ENCODE measurements around the gene CISTR.
A peak's percentile ranks its signal among the peaks of the same experiment; 100 is the strongest.

The CISTR gene

DNA sequence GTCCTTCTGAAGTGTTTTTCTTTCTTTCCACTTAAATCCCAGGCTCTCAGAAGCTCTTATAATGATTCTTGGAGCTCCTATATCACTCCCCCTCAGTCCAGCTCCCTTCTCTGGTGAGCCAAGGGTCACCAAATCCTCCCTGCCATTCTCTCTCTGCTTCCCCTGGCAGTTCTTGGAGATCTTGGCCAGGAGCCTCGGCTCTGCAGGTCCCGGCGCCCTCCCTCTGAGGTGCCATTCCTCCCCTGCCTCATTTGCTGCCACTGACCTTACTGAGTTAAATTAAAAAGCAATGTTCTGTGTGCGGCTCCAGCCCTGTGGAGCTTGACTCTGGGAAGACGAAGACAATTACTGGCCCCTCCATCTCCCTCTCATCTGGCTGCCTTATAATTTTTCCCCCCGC, 7.0 kb downstream of the CISTR start:
- DNase-seq (ENCODE audit: extremely low read depth in 1 of 2, low read depth in 1 of 2) = no peak

DNA sequence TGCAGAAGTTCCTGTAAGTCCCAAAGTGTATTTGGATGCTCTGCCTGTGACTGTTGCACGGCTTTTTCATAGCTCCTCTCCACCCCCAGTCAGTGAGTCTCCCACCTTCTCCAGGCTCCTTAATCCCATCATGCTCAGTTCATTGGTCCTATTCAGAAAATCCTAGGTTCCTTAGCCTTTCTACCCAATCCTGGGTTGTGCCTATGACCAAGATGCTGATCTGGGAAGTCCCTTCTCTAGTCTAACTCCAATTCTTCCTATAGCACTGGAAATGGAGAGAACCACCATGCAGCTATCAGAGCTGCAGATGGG, 7.7 kb downstream of the CISTR start:
- no peak for DNase-seq (ENCODE audit: extremely low read depth in 1 of 2, low read depth in 1 of 2)

GRCh38 chr12:53743266-53744129, 8.3 kb downstream of the CISTR start:
- no peak for DNase-seq (ENCODE audit: extremely low read depth in 1 of 2, low read depth in 1 of 2)

DNA sequence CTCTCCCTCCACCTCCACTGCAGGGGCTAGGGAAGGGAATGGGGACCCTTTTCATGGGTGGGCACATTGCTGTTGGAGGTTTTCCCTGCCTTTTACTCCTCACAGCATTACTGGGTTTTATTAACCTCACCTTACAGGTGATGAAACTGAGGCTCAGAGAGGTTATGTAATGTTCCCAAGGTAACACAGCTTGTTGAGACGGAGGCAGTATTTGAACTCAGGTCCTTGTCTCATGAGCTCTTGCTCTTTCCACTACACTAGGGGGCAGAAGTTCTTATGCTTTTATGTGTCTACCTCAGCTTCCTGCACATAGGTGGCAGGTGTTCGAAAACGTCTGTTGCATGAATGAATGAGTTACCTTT, 11.7 kb downstream of the CISTR start:
- DNase-seq (ENCODE audit: extremely low read depth in 1 of 2, low read depth in 1 of 2) = no peak

- no peak for DNase-seq (ENCODE audit: extremely low read depth in 1 of 2, low read depth in 1 of 2)
Observed at GRCh38 chr12:53739214-53740129, 12.3 kb downstream of the CISTR start.

DNA sequence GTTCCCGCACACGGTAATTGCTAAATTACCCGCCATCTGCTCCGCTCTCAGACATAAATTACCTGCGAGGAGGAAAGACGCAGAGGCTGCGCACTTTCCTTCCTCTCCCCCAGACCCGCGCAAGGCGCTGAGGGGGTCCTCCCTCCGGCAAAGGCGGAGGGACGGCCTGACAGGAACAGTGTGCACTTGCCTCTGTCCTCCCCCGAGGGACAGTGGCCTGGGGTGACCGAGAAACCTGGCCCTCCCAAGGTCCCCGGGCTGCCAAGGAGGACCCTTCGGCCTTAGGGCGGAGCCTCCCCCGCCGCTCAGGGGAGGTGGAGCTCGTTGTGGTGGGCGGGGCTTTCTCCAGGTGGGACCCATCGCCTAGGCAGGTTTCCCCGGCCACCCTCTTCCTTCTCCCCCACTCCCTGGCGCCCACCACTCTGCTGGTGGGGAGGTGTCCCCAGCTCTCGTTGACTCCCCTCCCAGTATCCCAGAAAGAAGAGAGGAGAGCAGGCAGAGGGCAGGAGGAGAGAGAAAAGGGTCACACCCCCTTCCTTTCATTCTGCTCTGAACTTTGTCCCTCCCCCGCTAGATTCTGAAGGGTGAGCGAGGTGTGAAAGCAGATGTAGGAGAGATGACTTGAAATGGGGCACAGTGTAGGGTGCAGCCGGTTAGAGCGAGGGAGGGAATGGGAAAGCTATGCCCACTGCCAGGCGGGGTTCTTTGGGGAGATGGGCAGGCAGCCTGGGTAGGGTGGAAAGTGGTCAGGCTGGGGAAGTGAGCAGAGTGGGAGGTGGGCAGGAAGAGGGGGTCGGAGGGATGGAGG, 13.2 kb downstream of the CISTR start:
- DNase-seq (ENCODE audit: extremely low read depth in 1 of 2, low read depth in 1 of 2) = no peak

DNA sequence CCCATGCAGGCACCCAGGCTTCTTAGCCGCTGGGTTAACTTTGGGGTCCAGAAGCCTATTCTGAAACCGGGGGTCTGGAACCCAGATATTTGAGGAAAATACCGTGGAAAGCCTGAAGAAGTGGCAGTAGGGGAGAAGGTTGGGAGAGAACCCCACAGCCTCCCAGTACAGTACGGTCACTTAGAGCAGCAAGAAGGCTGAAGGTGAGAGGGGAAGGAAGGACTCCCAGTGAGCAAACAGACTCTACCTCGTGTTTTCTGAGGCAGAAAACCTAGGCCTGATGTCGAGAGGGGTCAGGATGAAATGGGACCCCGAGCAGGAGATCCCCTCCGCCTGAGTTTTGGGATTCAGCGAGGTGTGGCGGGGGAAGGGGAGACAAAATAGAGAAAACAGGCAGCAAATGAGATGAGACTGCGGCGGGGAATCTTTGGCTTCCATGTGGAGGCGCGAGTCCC, 13.8 kb downstream of the CISTR start:
- DNase-seq (ENCODE audit: extremely low read depth in 1 of 2, low read depth in 1 of 2) = no peak

DNA sequence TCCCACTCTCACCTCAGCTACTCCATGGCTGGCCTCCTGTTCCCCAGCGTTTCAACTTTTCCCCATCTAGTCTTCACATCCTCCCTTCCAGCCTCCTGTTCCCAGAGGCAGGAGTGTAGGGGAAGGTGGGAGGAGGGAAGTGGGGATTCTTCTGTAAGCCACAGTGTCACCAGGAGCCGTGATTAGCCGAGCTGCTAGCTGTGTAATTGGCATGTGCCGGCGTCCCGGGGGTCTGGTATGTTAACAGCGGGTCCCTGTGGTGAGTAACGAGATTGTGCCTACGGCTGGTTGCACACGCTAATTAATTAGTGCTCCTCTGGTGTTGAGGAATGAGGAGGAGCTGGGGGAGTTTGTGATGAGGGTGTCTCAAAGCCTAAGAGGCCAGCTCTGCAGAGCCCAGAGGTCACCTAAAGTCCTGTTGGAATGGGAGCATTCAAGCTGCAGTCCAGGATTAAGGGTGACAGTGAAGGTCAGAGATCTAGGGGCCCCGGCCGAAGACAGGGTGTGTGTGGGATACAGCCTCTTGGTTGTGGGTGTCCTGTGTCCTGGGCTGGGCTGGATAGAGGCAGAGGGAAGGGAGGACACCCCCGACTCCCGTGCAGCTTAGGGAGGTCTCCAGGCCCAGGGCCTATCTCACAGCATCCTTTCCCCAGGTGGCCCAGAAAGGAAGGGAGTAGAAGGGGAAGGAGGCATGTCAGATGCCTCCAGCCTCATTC, 14.5 kb downstream of the CISTR start:
- no peak for DNase-seq (ENCODE audit: extremely low read depth in 1 of 2, low read depth in 1 of 2)

DNA sequence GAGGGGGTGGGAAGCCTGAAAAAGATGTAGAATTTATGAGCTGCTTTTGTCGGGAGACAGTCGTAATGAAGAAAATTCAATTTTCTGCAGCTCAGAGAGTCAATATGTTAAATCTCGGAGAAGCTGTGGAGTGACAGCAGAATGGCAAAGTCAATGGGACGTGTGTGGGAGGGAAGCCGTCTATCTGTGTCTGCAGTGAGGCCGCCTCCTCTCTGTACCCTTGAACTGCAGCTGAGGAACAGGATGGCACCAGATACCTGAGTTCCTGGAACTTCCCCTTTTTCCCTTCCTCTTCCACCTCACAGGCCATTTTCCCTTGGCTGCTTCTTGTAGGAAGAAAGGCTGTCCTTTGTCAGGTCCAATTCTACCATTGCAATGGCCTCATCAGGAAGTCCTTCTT, 15.2 kb downstream of the CISTR start:
- DNase-seq (ENCODE audit: extremely low read depth in 1 of 2, low read depth in 1 of 2) = no peak

GRCh38 chr12:53735556-53735955, 16.2 kb downstream of the CISTR start:
- no peak for DNase-seq (ENCODE audit: extremely low read depth in 1 of 2, low read depth in 1 of 2)

- DNase-seq (ENCODE audit: extremely low read depth in 1 of 2, low read depth in 1 of 2) = no peak
Observed at GRCh38 chr12:53734425-53734824, 17.4 kb downstream of the CISTR start.

- no peak for DNase-seq (ENCODE audit: extremely low read depth in 1 of 2, low read depth in 1 of 2)
Observed at GRCh38 chr12:53733807-53734200, 18.0 kb downstream of the CISTR start.

GRCh38 chr12:53733051-53733806, 18.6 kb downstream of the CISTR start:
- DNase-seq (ENCODE audit: extremely low read depth in 1 of 2, low read depth in 1 of 2) = no peak

DNA sequence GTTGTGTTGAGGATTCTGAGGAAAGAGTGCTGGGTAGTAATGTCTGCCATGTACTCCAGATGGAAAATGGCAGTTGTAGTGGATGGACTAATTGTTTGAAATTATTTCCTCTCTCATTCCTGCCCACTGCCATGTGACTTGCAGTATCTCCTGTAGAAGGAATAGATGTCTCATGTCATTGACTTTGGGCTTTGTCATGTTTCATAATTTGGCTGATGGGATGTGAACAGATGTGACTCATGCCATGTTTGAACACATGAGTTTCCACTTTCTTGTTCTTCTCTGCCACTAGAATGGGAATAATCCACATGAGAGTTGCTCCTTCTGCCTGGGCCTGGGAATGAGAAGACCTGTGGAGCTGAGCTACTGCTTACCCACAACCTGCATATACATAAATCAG, 22.1 kb downstream of the CISTR start:
- no peak for DNase-seq (ENCODE audit: extremely low read depth in 1 of 2, low read depth in 1 of 2)

DNA sequence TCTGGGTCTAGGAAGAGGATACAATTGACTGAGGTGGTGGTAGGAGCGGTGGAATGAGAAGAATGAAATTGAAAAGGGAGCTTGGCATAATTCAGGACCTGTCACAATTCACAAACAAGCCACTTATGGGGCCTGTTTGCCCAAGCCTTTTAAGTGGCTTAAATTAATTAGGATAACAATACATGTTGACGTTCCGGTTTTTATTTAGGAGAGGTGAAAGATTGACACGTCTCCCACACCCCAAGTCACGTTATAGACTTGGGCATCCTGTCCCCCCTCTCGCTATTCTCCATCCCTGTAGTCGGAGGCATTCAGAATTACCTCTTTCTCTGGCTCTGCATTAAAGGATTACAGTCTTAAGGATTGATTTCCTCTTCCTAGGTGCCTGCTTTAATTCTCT, 23.6 kb downstream of the CISTR start:
- no peak for DNase-seq (ENCODE audit: extremely low read depth in 1 of 2, low read depth in 1 of 2)

DNA sequence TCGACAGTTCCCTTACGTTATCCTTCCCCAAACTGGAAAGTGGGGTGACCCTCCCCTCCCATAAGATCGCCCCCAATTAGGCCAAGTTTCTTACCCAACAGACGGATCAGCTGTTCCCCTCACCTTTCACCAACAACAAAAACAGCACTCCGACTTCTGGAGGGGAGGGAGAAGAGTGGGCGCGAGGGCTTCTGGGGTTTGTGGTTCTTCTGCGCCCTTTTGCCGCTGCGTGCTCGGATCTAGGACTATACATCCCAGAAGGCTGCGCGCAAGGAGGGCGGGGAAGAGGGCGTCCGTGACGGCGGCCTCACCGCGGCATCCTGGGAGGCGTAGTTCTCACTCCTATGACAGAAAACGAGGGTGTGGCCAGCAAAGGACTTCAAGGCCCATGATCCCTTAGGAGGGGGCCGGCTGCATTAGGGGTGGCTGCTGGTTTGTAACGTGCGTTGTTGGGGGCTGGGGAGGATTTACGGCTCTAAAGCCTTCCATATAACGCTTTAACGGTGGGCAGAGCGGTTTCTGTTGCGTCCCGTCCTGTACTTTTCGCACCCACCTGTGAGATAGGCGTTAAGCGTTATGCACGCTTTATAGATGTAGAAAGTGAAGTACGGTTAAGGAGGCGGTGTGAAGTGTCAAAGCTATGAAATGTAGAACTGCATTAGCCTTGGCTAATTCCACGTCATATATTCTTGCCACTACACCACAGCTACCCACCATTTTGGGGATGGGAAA, 24.3 kb downstream of the CISTR start, which contains the start of gene CALCOCO1:
Gene CALCOCO1, minus strand, starts transcription at position 143 of the 732 bp plus-strand sequence. CDS start 2,210 bp downstream, outside the sequence.
- peak; percentile 93 to 97 for DNase-seq (ENCODE audit: extremely low read depth in 1 of 2, low read depth in 1 of 2)

GRCh38 chr12:53726946-53727309, 24.9 kb downstream of the CISTR start:
- DNase-seq (ENCODE audit: extremely low read depth in 1 of 2, low read depth in 1 of 2) = no peak

- DNase-seq (ENCODE audit: extremely low read depth in 1 of 2, low read depth in 1 of 2) = no peak
Observed at GRCh38 chr12:53726341-53726740, 25.4 kb downstream of the CISTR start.

GRCh38 chr12:53725824-53726223, 26.0 kb downstream of the CISTR start:
- no peak for DNase-seq (ENCODE audit: extremely low read depth in 1 of 2, low read depth in 1 of 2)

Data from stimulated activated CD8-positive, alpha-beta memory T cell treated with anti-CD3 and anti-CD28 coated beads, Interleukin-7, amount 100 ng/mL, for 48 hours (primary cell).